ENCODE measurements around the gene NOL3. TPM values are rescaled to one million over a fixed set of nuclear protein-coding genes. Genes with fewer than 3 reads are reported as not detected.

The NOL3 gene
- total and polyA plus RNA-seq, 9 of the 15 experiments (the other 6 are each of a cell fraction or from before 2014, with no cell fraction given) = 0.45 to 14.0 (median 5.4) TPM

- TF ChIP-seq HOMEZ (CRISPR knock-in tag; IDR thresholded peaks at IDR 0.05) = no peak
- peak; percentile 68; the same call in 1 of the 2 replicates for TF ChIP-seq POLR2G (IDR thresholded peaks at IDR 0.05; ENCODE audit: low read depth, low read length)
- no peak for TF ChIP-seq ZBED1 (IDR thresholded peaks at IDR 0.05)
- TF ChIP-seq HBP1 (CRISPR knock-in tag; IDR thresholded peaks at IDR 0.05) = no peak
- TF ChIP-seq, protein P1, sequence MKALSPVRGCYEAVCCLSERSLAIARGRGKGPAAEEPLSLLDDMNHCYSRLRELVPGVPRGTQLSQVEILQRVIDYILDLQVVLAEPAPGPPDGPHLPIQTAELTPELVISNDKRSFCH (CRISPR knock-in tag; IDR thresholded peaks at IDR 0.05) = no peak
- TF ChIP-seq, protein P1 (tag; IDR thresholded peaks at IDR 0.05) = no peak
- TF ChIP-seq YY1 (IDR thresholded peaks at IDR 0.05; ENCODE audit: borderline replicate concordance in 1 of 3, control insufficient read depth in 1 of 3, extremely low read depth in 1 of 3, insufficient read depth in 3 of 3, insufficient read length in 1 of 3, insufficient replicate concordance in 2 of 3, low read depth in 1 of 3, low read length in 2 of 3) = peak in 1 of 3 experiments; percentile 58
- no peak for TF ChIP-seq HSF4 (CRISPR knock-in tag; IDR thresholded peaks at IDR 0.05; ENCODE audit: borderline replicate concordance)
- TF ChIP-seq SREBF1 (IDR thresholded peaks at IDR 0.05; ENCODE audit: borderline replicate concordance, low read depth, low read length) = no peak
- TF ChIP-seq, protein P2, sequence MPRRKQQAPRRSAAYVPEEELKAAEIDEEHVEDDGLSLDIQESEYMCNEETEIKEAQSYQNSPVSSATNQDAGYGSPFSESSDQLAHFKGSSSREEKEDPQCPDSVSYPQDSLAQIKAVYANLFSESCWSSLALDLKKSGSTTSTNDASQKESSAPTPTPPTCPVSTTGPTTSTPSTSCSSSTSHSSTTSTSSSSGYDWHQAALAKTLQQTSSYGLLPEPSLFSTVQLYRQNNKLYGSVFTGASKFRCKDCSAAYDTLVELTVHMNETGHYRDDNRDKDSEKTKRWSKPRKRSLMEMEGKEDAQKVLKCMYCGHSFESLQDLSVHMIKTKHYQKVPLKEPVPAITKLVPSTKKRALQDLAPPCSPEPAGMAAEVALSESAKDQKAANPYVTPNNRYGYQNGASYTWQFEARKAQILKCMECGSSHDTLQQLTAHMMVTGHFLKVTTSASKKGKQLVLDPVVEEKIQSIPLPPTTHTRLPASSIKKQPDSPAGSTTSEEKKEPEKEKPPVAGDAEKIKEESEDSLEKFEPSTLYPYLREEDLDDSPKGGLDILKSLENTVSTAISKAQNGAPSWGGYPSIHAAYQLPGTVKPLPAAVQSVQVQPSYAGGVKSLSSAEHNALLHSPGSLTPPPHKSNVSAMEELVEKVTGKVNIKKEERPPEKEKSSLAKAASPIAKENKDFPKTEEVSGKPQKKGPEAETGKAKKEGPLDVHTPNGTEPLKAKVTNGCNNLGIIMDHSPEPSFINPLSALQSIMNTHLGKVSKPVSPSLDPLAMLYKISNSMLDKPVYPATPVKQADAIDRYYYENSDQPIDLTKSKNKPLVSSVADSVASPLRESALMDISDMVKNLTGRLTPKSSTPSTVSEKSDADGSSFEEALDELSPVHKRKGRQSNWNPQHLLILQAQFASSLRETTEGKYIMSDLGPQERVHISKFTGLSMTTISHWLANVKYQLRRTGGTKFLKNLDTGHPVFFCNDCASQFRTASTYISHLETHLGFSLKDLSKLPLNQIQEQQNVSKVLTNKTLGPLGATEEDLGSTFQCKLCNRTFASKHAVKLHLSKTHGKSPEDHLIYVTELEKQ (CRISPR knock-in tag; IDR thresholded peaks at IDR 0.05) = no peak
- no peak for TF ChIP-seq POLR3G (IDR thresholded peaks at IDR 0.05; ENCODE audit: extremely low read depth, insufficient read length, insufficient replicate concordance)
- TF ChIP-seq ZNF24 (IDR thresholded peaks at IDR 0.05) = no peak
- peak; percentile 12; the same call in 1 of the 2 replicates for TF ChIP-seq MAFK (IDR thresholded peaks at IDR 0.05; ENCODE audit: low read length)
Observed at GRCh38 chr16:67207249-67208091, 37.1 kb downstream of the NOL3 start (continued).
